NCI-H146 treated with DMSO at 0.1 percent for 48 hours (cell line): Measurements from ENCODE around the gene FOXO1.

Experiments
- DNase-seq: peaks from one replicate; lab custom pipeline; 2025; ENCODE audit not compliant: unreplicated experiment; lab: John Stamatoyannopoulos, UW

The FOXO1 gene

DNA sequence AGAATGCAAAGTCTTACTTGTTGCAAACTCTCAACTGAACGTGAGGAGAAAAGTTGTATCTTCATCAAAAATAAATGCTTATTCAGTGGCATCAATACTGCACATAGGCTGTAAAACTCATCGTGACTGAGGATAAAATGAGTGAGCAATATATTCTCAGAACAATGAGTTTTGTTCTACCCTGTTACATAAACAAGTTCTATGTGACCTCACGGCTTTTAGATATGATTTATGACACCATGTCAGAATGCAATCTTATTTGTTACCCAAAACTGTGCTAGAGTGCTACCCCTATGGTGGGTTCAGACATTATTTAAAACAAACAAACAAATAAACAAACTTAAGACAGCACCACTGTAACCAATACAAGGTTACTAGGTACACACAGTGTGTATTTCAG is 55.4 kb downstream of the FOXO1 start:
- DNase-seq: no peak

DNA sequence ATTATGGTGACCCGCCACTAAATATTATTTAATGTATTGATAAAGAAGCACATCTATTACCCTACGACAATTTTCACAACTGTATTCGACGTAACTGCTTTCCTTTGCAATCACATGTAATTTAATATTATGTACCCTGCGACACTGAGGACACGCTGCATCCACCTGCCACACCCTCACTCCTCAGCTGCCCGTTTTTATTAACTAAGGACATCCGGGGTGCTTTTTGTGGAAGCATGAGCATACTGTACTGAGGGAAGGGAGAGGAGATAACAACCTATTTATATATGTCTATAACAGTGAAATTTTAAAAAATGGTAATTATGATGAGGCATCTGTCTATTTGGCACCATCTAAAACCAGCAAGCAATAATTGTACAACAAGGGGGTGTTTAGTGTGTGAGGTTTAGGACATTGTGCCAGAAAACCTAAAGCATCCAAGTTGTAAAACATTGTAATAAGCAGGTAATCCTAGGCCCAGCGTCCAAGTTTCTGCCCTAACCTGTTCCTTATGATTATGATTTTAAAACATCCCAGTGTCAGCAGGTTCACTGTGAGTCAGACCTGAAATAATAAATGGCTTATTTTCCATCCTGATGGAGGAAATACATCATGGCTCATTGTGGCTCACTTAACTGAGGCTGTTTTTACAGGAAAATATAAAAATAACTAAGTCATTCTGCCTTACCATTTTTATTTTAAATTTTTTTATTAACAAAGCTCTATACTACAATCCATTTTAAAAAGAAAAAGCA is 56.3 kb downstream of the FOXO1 start:
- no peak for DNase-seq

DNA sequence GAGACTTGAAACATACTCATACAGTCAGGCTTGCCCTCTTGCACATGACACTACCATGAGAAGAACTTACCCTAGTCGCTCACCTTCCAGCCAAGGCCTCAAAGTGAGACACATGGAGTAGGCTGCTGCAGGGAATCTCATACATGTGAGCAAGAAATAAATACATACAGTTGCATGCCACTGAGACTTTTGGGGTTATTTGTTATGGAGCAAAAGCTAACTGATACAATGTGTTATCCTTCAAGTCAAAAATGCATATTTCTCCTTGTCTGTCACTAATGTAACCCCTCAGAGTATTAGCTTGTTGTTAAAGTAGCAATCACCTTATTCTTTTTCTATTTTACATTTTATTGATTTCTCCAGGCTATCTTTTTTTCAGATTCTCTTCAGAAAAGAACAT is 58.1 kb downstream of the FOXO1 start:
- no peak for DNase-seq

DNA sequence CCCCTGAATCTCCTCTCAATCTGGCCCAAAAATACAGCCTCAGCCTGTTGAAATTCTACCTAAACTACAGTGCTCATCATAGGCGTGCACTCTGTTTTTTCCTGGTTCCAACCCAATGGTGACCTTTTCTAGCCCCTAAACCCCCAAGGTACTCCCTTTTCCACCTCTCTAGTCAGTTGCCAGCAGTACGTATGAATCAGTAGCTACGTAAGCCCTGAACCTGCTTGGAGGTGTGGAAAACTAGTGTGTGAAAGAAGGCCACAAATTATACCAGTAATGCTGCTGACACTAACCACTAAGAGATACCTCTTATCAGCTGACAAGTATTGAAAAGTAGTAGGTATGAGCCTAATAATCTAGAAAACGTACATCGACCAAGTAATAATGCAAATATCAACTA is 60.9 kb downstream of the FOXO1 start:
- DNase-seq: no peak

DNA sequence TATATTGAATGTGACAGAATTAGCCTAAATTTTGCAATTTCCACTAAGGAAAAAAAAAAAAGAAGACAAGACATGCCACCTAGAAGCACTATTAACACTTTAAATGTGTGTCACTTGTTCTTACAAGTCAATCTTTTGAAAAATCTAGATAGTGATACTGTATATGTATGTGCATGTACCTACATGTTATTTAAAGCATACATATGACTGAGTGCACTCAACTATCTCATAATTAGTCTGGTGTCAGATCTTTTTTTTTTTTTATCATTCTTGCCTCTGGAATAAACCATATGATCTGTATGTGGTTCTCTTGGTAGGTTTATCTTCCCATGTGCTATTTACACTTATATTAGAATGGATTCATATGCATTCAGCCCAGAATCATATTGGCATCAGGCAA is 62.3 kb downstream of the FOXO1 start:
- no peak for DNase-seq

DNA sequence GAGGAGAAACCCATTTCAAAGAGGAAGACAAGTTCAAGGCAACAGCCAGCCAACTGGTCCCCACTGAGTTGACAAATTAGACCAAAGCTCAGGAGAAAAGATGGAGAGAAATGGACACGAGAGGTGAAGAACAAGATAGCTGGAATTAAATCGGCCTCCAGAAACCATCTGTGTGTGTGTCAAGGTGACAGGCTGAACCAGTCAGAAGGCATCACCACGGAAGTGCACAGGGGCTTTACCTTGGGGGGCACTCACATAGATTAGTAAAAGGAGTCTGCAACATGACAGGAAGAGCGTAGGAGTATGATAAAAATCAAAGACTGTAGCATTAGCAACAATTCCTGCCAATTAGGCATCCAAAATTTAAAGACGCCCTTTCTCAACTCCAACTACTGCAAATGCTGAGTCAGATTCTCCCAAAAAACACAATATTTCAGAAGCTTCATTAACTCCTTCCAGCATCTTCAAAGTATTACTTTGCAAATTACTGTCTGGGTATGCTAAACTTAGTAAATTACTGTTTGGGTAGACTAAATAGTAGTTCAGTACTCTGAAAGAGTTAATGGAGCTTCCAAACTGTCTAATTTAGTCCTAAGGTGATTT is 66.2 kb downstream of the FOXO1 start:
- DNase-seq: no peak

DNA sequence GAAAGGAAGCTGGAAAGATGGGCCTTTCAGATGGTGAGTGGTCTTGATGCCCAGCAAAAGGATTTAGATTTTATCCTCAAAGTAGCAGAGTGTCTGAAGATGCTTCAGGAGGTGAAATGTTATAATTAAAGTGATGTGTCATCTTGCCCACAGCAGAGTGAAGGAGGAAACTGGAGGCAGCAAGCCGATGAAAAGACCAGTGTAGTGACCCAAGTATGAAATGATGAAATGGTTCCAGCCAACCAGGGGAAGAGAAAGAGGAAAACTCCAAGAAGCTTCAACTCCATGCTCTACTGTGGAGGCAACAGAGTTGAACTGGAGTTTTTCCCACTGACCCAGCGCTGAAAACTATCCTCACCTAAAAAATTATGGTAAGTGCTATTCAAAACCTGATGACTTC is 66.7 kb downstream of the FOXO1 start:
- no peak for DNase-seq

DNA sequence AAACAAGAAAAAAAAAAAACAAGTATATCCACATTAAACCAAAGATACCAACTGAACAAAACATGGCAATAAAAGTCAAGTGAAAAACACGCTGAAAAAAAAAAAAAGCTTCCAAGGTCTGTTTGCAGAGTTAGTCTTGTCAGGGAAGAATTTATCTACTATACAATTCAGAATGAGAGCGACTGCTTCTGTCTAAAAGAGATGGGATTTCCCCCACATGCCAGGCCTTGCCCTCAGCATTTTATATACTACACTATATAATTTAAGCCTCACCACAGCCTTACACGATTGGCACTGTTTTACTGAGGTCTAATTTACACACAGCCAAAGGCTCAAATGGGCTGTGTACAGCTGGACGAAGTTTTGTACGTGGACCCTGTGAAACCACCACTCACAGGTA is 67.3 kb downstream of the FOXO1 start:
- no peak for DNase-seq

DNA sequence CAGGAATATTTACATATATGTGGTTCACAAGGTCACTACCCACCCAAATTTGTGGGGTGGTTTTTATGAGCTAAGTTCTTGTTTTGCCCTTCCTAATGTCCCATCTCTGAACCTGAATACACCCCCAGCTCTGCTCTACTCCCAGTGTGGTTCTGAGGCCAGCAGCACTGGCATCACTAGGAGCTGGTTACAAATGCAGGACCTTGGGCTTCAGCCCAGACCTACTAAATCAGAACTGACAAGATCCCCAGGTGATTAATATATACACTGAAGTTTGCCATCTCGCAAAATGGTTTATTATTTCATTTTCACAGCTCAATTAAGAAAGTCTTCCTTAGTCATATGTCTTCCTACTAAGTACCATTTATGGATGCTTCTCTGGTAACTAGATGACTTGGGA is 67.9 kb downstream of the FOXO1 start:
- DNase-seq: no peak

DNA sequence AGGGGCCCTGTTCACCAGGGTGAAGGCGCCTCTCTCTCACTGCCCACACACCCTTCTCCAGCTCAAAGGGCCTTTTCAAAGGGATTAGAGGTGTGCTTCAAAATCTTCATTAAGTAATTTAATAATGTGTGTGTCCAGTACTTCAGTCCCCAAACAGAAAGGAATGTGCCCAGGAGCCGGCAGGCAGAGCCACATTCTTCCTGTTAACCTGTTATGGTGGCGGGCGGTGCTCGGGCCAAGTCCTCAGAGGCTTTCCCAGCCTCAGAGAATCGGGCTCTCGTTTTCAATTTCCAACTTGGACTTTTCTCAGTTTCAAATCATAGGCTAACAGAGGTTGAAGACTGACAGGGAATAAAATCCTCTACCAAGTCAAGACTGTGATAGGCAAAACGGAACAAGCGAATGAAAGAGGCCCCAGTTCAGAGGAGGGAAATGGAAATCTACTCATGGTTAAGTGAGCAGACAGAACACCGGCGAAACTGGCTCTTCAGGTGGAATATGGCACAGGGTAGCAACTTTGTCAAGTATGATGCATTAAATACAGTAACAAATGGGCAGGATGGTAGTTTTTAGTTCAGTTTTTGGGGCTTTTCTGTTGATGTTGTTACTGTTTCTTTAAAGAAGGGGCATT is 68.6 kb downstream of the FOXO1 start:
- no peak for DNase-seq

DNA sequence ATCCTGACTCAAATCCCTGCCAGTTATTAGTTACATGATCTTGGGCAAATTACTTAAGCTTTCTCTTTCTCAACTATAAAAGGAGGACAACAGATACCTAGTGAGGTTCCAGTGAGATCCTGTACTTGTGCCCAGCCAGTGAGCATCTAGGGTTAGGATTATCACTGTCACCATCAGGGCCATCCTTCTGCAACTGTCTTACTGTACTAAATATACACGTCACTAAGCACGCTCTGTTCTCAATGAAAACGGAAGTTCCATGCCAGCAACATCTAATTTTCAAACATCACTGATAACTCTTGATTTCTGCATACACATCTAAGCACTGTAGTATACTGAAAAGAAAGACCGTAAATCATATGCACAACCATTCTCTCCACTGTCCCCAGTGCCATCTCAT is 70.0 kb downstream of the FOXO1 start:
- no peak for DNase-seq

DNA sequence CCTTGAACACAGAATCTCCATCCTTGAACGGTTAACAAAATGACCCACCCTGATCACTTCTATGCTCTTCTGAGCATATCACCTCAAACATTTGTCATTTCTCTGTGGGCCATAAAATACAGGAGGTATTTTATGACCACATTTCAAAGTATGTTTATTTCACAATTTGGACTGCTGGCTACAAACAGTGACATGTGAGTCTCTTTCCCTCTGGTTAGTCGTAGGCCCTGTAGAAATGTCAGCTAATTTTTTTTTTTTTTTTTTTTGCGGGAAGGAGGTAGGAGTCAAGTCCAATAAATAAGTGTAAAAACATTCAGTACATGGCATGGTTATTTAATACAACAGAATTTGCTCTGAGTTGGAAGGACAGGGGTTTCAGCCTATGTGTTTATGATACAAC is 70.7 kb downstream of the FOXO1 start:
- no peak for DNase-seq

DNA sequence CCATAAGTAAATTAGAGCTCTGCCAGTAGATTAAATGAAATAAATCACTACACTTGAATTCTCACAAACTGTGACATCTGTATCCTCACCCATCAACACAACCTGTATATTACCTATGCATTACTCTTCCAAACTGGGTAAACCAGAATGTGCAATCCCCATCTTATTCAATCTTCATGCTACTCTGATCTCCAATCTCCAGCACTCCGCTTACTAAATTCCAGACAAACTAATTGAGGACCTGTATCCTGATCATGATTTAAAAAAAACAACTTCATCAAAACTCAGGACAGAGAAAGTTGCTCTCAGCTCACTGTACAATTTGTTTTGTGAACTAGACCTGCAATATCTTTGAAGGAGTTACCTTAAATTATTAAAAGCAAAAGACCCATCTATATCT is 74.4 kb downstream of the FOXO1 start:
- no peak for DNase-seq

DNA sequence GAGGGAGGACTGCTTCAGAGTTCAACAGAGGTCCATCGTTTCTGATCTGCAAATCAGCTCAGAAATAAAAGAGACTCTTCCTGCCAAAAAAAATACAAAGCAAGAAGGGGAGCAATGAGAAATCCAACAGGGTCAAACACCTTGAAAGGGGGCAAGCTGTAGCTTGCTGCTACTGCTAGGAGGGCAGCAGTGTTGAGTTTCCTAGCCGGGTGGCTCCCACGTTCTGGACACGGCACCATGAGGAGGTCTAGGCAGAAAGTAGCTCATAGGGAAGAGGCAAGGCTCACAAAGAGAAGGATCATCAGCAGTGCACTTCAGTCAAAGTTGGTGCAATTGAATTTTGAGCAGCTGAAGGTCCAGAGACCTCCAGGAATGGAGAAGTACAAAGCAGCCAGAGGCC is 75.3 kb downstream of the FOXO1 start:
- no peak for DNase-seq

DNA sequence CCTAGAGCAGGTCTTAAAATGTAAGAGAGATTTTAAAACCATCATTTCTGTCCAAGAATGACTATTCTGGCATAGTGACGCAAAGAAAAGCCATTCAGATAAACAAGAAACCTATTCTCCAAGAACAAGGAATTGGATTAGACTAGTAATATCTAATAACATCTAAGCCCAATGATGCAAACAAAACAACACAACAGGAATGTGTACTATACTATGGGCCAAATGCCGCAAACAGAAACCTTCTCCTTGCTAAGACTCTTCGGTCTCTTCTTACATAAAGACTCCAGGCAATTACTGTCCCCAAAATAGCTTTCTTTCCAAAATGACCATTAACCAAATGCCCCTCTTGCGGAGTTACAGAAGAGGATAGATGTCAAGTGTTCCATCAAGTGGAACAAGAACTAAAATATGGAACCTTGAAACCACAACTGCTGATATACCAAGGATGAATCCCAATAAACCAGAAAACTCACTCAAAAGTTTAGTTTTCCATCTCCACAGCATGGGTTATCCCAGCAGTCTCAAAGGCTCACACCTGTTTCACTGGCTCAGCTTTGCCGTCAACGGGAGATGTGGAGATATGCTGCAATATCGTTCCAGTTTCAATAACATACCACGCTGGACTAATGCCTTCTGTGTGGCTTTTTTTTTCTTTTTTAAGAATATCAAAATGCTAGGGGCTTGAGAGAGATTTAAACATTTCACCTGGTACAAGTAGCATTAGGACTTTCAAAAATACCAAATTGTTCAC is 76.2 kb downstream of the FOXO1 start:
- no peak for DNase-seq

DNA sequence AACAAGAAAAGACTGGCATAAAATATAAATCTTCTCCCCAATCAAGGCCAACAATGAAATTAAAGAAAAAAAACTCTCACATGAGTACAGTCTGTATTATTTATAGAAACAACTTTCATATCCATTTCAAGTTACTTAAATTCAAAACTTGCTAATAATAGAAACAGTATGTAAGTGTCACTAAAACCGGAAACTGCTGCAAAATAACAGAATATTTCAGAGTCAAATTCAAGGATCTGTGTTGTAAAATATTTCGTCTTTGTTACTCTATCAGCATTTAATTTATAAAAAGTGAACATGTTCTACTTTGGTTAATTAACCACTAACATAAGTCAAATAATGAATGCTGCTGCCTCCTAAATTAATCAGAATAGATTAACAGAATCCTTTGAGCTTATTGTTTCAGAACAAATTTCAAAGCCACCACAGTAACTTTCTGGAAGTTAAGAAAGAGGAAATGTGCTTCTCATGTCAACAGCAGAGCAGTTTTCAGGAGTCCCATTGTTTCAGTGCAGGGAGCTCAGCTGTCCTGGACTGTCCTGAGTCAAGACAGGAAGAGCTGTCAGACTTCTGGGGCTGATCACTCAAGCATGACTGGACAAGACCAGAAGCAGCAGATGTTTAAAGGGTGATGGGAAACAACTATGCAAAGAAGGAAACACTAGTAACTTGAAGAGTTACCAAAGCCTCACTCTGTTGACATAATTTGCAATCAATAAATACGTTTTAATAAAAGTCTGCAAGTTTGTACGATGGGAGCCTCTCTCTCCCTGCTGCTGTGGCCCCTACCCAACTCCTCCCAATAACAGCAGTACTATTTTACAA is 76.9 kb downstream of the FOXO1 start:
- DNase-seq: no peak

DNA sequence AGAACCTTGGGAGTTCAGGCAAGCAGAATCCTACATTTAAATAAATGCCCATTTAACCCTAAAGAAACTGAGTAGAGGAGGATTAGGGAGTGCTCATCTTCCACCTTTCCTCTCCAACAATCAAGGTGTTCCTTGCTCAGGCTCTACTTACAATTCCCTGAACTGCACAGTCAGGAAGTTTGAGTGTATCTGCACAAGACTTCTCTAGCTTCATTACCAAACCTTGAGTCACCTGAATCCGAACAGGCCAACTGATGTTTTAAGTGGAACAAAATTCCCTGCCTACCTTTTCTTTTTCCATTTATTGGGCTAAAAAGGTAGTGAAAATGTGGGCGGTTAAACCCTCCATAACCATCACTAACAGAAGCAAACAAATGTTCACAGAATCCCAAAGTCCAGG is 78.3 kb downstream of the FOXO1 start:
- no peak for DNase-seq

DNA sequence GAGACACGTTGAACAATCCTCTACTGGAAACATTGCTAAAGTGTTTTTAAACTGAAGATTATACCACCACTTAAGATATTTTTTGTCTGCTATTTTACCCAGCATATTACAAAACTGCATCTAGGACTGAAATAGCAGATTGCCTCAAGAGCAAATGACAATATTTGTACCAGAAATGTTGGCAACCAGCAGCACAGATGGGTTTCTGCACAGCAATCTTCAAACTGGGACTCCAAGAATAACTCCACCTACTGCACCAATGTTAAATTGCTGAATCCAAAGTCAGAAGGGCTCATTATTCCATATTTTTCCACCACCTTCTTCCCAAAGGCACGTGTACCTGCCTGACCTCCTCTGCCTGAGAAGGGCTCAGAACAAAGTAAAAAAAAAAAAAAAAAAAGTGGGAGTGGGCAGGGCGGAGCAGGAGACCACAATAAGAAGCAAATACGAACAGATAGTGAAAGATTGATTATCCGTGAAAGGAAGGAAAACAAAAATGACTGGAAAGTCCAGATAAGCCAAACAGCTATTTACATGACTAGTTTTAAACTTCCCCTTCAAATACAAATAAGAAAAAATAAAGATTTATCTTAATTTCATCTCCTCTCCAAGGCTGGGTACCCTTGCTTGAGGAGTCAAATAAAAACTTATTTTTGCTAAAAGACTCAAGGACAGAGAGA is 79.4 kb downstream of the FOXO1 start:
- no peak for DNase-seq

DNA sequence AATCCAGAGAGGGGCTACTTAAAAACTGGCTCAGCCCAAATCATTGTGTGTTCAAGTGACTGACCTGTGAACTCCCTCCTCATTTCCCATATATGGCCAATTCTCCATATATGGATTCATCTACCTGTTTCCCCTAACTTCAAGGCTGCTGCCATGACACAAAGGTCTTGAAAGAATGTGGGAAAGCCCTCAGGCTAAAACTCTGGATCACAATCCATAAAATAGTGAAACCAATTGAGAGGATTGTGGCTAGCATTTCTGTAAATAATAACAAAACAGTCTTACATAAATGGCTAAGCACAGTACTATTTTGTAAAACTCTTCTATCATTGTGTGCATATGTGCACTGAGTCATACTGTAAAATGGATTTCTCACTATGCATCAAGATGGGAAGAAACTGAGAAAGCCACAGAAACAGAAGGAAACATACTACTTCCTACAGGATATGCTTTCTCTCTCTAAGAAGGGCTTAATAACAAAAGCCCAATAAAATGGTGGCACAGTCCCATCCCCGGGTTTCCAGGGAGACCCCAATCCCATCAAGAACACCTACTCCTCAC is 80.5 kb downstream of the FOXO1 start:
- no peak for DNase-seq

DNA sequence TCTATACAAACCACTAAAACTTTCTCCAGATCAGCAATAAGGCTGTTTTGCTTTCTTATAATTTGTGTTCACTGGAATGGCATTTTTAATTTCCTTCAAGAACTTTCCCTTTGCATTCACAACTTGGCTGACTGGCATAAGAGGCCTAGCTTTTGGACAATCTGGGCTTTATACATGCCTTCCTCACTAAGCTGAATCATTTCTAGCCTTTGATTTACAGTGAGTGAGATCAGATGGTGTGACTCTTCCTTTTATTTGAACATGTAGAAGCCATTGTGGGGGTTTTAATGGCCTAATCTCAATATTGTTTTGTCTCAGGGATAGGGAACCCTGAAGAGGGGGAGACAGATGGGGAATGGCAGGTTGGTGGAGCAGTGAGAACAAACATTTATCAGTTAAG is 82.7 kb downstream of the FOXO1 start:
- DNase-seq: no peak
